Endothelial cell (in vitro differentiated cells): ENCODE measurements around the gene SLC45A1. TPM values are rescaled to one million over a fixed set of nuclear protein-coding genes. Genes with fewer than 3 reads are reported as not detected.
A peak's percentile ranks its signal among the peaks of the same experiment; 100 is the strongest.

Source experiments
- DNase-seq: peaks from one replicate; pipeline ENCODE4 v3.0.0; 2021; ENCODE audit warnings: low spot score
- H3K27ac Mint-ChIP-seq: one replicate; pipeline ENCODE4 v1.8.0; 2021; ENCODE audit warnings: mixed read lengths, inconsistent platforms; ENCODE audit not compliant: unreplicated experiment
- H3K27me3 Mint-ChIP-seq: one replicate; pipeline ENCODE4 v1.8.0; 2021; ENCODE audit warnings: mild to moderate bottlenecking, moderate library complexity, mixed read lengths, inconsistent platforms; ENCODE audit not compliant: unreplicated experiment
- H3K36me3 Mint-ChIP-seq: one replicate; pipeline ENCODE4 v1.8.0; 2021; ENCODE audit warnings: mild to moderate bottlenecking, low read depth, mixed read lengths, inconsistent platforms; ENCODE audit not compliant: unreplicated experiment
- H3K4me1 Mint-ChIP-seq: one replicate; pipeline ENCODE4 v1.8.0; 2021; ENCODE audit warnings: mild to moderate bottlenecking, mixed read lengths, inconsistent platforms; ENCODE audit not compliant: unreplicated experiment
- H3K4me3 Mint-ChIP-seq: one replicate; pipeline ENCODE4 v1.8.0; 2021; ENCODE audit warnings: mild to moderate bottlenecking, mixed read lengths, inconsistent platforms; ENCODE audit not compliant: unreplicated experiment
- H3K9me3 Mint-ChIP-seq: one replicate; pipeline ENCODE4 v1.8.0; 2021; ENCODE audit warnings: mixed read lengths, inconsistent platforms; ENCODE audit not compliant: unreplicated experiment
- total RNA-seq: library from RNA; stranded (reverse); fragmentation: NEBNext Ultra II Directional; extraction: Animal tissue kit (Norgen Biotek cat#: 25700); gene quantifications from one replicate; pipeline ENCODE4 v1.2.1, GENCODE V29; 2021; ENCODE audit not compliant: unreplicated experiment
- TF ChIP-seq, protein P1 (sequence below): fragments of 200-600 bp; sonication (generic); IDR thresholded peaks from one replicate; pipeline ENCODE4 v1.5.0; 2021; ENCODE audit warnings: antibody characterized with exemption; ENCODE audit not compliant: unreplicated experiment

The SLC45A1 gene
- total RNA-seq, 1 donor from 2014 or later = 0.62 TPM

DNA sequence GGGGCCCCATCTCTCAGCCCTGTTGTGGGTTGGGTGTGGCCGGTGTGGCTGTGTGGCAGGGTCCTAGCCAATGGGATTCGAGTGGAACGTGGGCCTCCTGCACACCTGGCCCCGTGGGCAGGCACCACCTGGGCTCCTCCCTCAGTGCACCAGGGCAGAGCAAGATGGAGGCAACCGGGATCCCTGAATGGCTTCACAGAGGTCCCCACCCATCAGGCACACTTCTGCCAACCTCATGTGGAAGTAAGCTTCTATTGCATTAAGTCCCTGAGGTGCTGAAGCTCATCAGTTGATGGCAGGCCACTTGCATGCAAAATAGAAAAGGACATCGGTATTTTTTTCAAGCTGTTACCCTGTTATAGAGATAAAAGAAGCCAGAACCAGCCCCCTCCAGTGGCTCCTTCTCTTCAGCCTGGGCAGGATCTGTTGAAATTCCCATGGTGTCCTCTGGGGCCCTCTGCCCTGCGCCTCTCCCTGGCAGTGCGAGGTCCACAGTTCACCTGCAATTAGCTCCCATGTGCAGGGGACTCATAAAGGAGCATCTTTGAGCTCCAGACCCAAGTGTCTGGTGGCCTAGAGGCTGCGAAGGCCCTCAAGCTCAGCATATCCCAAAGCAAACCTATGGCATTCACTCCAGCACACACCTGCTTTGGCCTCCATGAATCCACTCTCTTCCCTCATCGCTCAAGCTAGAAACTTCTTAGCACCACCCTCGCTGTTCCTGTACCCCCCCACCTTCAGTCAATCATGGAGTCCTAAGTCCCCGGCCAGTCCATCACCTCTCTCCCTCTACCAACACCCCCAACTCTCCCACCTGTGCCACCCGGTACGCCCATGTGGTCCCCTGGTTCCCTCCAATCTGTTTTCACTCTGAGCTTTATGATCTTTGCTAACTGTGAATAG, 2.1 kb upstream of the SLC45A1 start:
- H3K36me3 Mint-ChIP-seq = no peaks in the 10 kb centered on the region
- H3K4me3 Mint-ChIP-seq = no peak overlapping the region
- H3K9me3 Mint-ChIP-seq = no peaks in the 10 kb centered on the region
- peaks cover 21% of the 10 kb centered on the region for H3K4me1 Mint-ChIP-seq
- TF ChIP-seq, protein P1, sequence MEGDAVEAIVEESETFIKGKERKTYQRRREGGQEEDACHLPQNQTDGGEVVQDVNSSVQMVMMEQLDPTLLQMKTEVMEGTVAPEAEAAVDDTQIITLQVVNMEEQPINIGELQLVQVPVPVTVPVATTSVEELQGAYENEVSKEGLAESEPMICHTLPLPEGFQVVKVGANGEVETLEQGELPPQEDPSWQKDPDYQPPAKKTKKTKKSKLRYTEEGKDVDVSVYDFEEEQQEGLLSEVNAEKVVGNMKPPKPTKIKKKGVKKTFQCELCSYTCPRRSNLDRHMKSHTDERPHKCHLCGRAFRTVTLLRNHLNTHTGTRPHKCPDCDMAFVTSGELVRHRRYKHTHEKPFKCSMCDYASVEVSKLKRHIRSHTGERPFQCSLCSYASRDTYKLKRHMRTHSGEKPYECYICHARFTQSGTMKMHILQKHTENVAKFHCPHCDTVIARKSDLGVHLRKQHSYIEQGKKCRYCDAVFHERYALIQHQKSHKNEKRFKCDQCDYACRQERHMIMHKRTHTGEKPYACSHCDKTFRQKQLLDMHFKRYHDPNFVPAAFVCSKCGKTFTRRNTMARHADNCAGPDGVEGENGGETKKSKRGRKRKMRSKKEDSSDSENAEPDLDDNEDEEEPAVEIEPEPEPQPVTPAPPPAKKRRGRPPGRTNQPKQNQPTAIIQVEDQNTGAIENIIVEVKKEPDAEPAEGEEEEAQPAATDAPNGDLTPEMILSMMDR = no peak
- H3K27me3 Mint-ChIP-seq = peaks cover 6% of the 10 kb centered on the region
- no peak for DNase-seq
- peak overlapping the region; percentile 30 for H3K27ac Mint-ChIP-seq

DNA sequence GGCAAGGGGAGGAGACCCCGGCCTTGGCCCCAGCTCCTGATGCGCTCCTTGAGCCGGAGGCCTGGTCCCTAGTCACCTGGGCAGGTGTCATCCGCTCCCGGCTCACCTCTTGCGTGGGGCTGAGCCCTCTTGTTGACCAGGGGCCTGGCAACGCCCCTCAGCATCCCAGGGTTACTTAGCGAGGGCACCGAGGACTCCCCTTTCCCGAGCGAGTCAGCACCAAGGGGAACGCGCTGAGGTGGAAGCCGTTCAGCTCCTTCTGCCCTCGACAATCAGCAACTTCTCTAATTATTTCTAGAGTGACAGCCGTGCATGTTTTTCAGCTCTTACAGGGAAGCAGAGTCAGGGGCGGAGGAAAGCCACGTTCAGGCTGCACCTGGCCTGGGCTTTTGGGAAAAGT, 522 bp downstream of the SLC45A1 start:
- TF ChIP-seq, protein P1 = no peak
- H3K9me3 Mint-ChIP-seq = no peaks in the 10 kb centered on the region
- peaks cover 6% of the 10 kb centered on the region for H3K27me3 Mint-ChIP-seq
- H3K4me1 Mint-ChIP-seq = peaks cover 21% of the 10 kb centered on the region
- no peak for DNase-seq
- no peak overlapping the region for H3K27ac Mint-ChIP-seq
- H3K4me3 Mint-ChIP-seq = no peak overlapping the region
- no peaks in the 10 kb centered on the region for H3K36me3 Mint-ChIP-seq

DNA sequence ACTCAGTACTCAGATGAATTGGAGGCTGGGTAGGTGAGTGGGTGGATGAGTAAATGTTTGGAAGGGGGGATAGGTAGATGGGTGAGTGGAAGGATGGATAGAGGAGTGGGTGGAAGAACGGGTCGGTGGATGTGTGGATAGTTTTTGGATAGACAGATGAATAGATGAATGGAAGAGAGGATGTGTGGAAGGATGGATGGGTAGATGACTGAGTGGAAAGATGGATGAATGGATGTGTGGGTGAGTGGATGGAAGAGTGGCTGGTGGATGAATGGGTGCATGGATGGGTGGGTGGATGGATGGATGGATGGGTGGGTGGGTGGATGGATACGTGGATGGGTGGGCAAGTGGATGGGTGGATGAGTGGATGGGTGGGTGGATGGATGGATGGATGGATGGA, 3.7 kb downstream of the SLC45A1 start:
- no peak for DNase-seq
- no peaks in the 10 kb centered on the region for H3K36me3 Mint-ChIP-seq
- TF ChIP-seq, protein P1 = no peak
- H3K27me3 Mint-ChIP-seq = peaks cover 3% of the 10 kb centered on the region
- no peaks in the 10 kb centered on the region for H3K9me3 Mint-ChIP-seq
- H3K4me3 Mint-ChIP-seq = no peak overlapping the region
- H3K4me1 Mint-ChIP-seq = peaks cover 2% of the 10 kb centered on the region
- no peak overlapping the region for H3K27ac Mint-ChIP-seq

DNA sequence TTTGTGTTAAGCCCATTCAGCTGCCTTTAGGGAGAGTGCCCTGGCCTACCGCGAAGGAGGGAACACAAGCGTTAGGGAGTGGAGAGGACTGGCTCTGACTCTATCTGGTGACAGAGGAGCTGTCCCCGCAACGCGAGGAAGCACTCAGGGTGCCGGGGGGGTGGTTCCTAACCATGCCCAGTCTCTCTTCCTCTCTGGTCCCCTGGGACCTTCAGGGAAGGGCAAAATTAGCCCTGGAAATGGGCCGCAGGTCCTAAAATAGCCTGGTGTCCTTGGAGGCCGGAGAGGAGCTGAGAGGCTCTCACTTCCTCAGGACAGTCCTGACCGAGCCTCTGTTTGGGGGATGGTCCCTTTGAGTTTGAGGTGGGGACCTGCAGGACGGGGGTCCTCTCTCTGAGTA, 5.8 kb downstream of the SLC45A1 start:
- Mint-ChIP-seq H3K27ac (no peak overlapping the region), H3K4me3 (no peak overlapping the region), H3K4me1 (no peaks in the 10 kb centered on the region), H3K27me3 (peaks cover 3% of the 10 kb centered on the region), H3K9me3 (no peaks in the 10 kb centered on the region), H3K36me3 (no peaks in the 10 kb centered on the region)
- no peak for DNase-seq
- TF ChIP-seq, protein P1 = no peak

DNA sequence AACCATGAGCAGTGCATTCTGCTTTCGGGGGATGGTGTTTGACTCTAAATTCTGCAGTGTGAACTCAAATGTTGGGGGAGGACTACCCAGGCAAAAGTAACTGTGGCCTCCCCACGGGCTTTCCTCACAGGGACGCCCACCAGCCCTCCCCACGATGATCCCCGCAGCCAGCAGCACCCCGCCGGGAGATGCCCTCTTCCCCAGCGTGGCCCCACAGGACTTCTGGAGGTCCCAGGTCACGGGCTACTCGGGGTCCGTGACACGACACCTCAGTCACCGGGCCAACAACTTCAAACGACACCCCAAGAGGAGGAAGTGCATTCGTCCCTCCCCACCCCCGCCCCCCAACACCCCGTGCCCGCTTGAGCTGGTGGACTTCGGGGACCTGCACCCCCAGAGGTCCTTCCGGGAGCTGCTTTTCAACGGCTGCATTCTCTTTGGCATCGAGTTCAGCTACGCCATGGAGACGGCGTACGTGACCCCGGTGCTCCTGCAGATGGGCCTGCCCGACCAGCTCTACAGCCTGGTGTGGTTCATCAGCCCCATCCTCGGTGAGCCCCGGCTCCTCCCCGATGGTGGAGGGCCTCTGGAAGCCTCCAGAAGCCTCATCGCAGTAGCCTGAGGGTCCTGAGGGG, 6.4 kb downstream of the SLC45A1 start:
- H3K36me3 Mint-ChIP-seq = no peaks in the 10 kb centered on the region
- H3K4me3 Mint-ChIP-seq = no peak overlapping the region
- peaks cover 3% of the 10 kb centered on the region for H3K27me3 Mint-ChIP-seq
- no peak overlapping the region for H3K27ac Mint-ChIP-seq
- no peaks in the 10 kb centered on the region for H3K4me1 Mint-ChIP-seq
- no peaks in the 10 kb centered on the region for H3K9me3 Mint-ChIP-seq
- no peak for DNase-seq
- TF ChIP-seq, protein P1 = no peak
